Dendritic cell treated with granulocyte-macrophage colony-stimulating factor and Interleukin-4, amounts not matched to agents 40 ng/mL and 50 ng/mL, for 4 days (primary cell): Measurements from ENCODE around the gene CTBP2.

Experiments used
- H3K27ac Mint-ChIP-seq: one replicate; pipeline ENCODE4 v1.8.0; 2022; ENCODE audit warnings: mild to moderate bottlenecking, mixed read lengths
- H3K27me3 Mint-ChIP-seq: one replicate; pipeline ENCODE4 v1.8.0; 2022; ENCODE audit warnings: mild to moderate bottlenecking, mixed read lengths
- H3K36me3 Mint-ChIP-seq: one replicate; pipeline ENCODE4 v1.8.0; 2022; ENCODE audit warnings: low read depth, mixed read lengths
- H3K4me1 Mint-ChIP-seq: one replicate; pipeline ENCODE4 v1.8.0; 2022; ENCODE audit warnings: low read depth, mixed read lengths
- H3K4me3 Mint-ChIP-seq: one replicate; pipeline ENCODE4 v1.8.0; 2022; ENCODE audit warnings: mild to moderate bottlenecking, moderate library complexity, mixed read lengths
- H3K9me3 Mint-ChIP-seq: one replicate; pipeline ENCODE4 v1.8.0; 2022; ENCODE audit warnings: mixed read lengths
- intact Hi-C: fragments of 100-400 bp; cut with micrococcal nuclease; formaldehyde crosslinking; loops from one replicate; pipeline ENCODE4 v1.15.0; 2022

CTBP2 gene

GRCh38 chr10:125015356-125015944 is 144.9 kb downstream of the CTBP2 start:
- no peaks in the 10 kb centered on the region for H3K9me3 Mint-ChIP-seq
- peaks cover 39% of the 10 kb centered on the region for H3K4me1 Mint-ChIP-seq
- no peak overlapping the region for H3K4me3 Mint-ChIP-seq
- intact Hi-C loops = no loop called here
- no peaks in the 10 kb centered on the region for H3K27me3 Mint-ChIP-seq
- H3K36me3 Mint-ChIP-seq = peaks cover 80% of the 10 kb centered on the region
- no peak overlapping the region for H3K27ac Mint-ChIP-seq

- intact Hi-C loops = no loop called here
- peaks cover 37% of the 10 kb centered on the region for H3K4me1 Mint-ChIP-seq
- H3K4me3 Mint-ChIP-seq = no peak overlapping the region
- H3K9me3 Mint-ChIP-seq = no peaks in the 10 kb centered on the region
- no peaks in the 10 kb centered on the region for H3K27me3 Mint-ChIP-seq
- peaks cover 84% of the 10 kb centered on the region for H3K36me3 Mint-ChIP-seq
- H3K27ac Mint-ChIP-seq = no peak overlapping the region
These were observed 145.5 kb downstream of the CTBP2 start for GRCh38 chr10:125014836-125015355.

GRCh38 chr10:125014086-125014830 is 146.1 kb downstream of the CTBP2 start:
- Mint-ChIP-seq H3K27me3 (no peaks in the 10 kb centered on the region), H3K4me3 (no peak overlapping the region), H3K36me3 (peaks cover 88% of the 10 kb centered on the region), H3K27ac (no peak overlapping the region), H3K9me3 (no peaks in the 10 kb centered on the region), H3K4me1 (peaks cover 31% of the 10 kb centered on the region)
- intact Hi-C loops = no loop called here

GRCh38 chr10:125013529-125013872 is 146.9 kb downstream of the CTBP2 start:
- intact Hi-C loops = no loop called here
- Mint-ChIP-seq H3K4me3 (no peak overlapping the region), H3K27ac (no peak overlapping the region), H3K36me3 (peaks cover 90% of the 10 kb centered on the region), H3K27me3 (no peaks in the 10 kb centered on the region), H3K9me3 (no peaks in the 10 kb centered on the region), H3K4me1 (peaks cover 25% of the 10 kb centered on the region)

- peaks cover 24% of the 10 kb centered on the region for H3K4me1 Mint-ChIP-seq
- H3K27ac Mint-ChIP-seq = no peak overlapping the region
- intact Hi-C loops = no loop called here
- peaks cover 90% of the 10 kb centered on the region for H3K36me3 Mint-ChIP-seq
- no peaks in the 10 kb centered on the region for H3K9me3 Mint-ChIP-seq
- no peak overlapping the region for H3K4me3 Mint-ChIP-seq
- H3K27me3 Mint-ChIP-seq = no peaks in the 10 kb centered on the region
These were observed 147.4 kb downstream of the CTBP2 start for GRCh38 chr10:125012851-125013528.

GRCh38 chr10:125011926-125012705 is 148.2 kb downstream of the CTBP2 start:
- no peaks in the 10 kb centered on the region for H3K27me3 Mint-ChIP-seq
- intact Hi-C loops = no loop called here
- peaks cover 23% of the 10 kb centered on the region for H3K4me1 Mint-ChIP-seq
- no peak overlapping the region for H3K4me3 Mint-ChIP-seq
- H3K27ac Mint-ChIP-seq = no peak overlapping the region
- peaks cover 87% of the 10 kb centered on the region for H3K36me3 Mint-ChIP-seq
- no peaks in the 10 kb centered on the region for H3K9me3 Mint-ChIP-seq

- Mint-ChIP-seq H3K4me1 (peaks cover 17% of the 10 kb centered on the region), H3K27me3 (no peaks in the 10 kb centered on the region), H3K9me3 (no peaks in the 10 kb centered on the region), H3K36me3 (peaks cover 87% of the 10 kb centered on the region), H3K4me3 (no peak overlapping the region), H3K27ac (no peak overlapping the region)
- intact Hi-C loops = no loop called here
These were observed 149.0 kb downstream of the CTBP2 start for GRCh38 chr10:125011171-125011925.

GRCh38 chr10:125010362-125010761 is 150.0 kb downstream of the CTBP2 start:
- Mint-ChIP-seq H3K4me1 (peaks cover 14% of the 10 kb centered on the region), H3K9me3 (no peaks in the 10 kb centered on the region), H3K27me3 (no peaks in the 10 kb centered on the region), H3K4me3 (no peak overlapping the region), H3K27ac (no peak overlapping the region), H3K36me3 (peaks cover 88% of the 10 kb centered on the region)
- intact Hi-C loops = no loop called here

- H3K27me3 Mint-ChIP-seq = no peaks in the 10 kb centered on the region
- intact Hi-C loops = no loop called here
- H3K36me3 Mint-ChIP-seq = peaks cover 88% of the 10 kb centered on the region
- H3K9me3 Mint-ChIP-seq = no peaks in the 10 kb centered on the region
- H3K4me3 Mint-ChIP-seq = no peak overlapping the region
- peaks cover 8% of the 10 kb centered on the region for H3K4me1 Mint-ChIP-seq
- no peak overlapping the region for H3K27ac Mint-ChIP-seq
These were observed 150.7 kb downstream of the CTBP2 start for GRCh38 chr10:125009661-125010161.

GRCh38 chr10:125008689-125009638 is 151.4 kb downstream of the CTBP2 start:
- intact Hi-C loops = no loop called here
- H3K36me3 Mint-ChIP-seq = peaks cover 88% of the 10 kb centered on the region
- no peak overlapping the region for H3K27ac Mint-ChIP-seq
- H3K9me3 Mint-ChIP-seq = no peaks in the 10 kb centered on the region
- H3K4me1 Mint-ChIP-seq = peaks cover 5% of the 10 kb centered on the region
- H3K4me3 Mint-ChIP-seq = no peak overlapping the region
- H3K27me3 Mint-ChIP-seq = no peaks in the 10 kb centered on the region

- Mint-ChIP-seq H3K27ac (no peak overlapping the region), H3K9me3 (no peaks in the 10 kb centered on the region), H3K4me3 (no peak overlapping the region), H3K4me1 (peaks cover 5% of the 10 kb centered on the region), H3K36me3 (peaks cover 88% of the 10 kb centered on the region), H3K27me3 (no peaks in the 10 kb centered on the region)
- intact Hi-C loops = no loop called here
These were observed 152.9 kb downstream of the CTBP2 start for GRCh38 chr10:125007436-125007835.

- Mint-ChIP-seq H3K27ac (no peak overlapping the region), H3K9me3 (no peaks in the 10 kb centered on the region)
These were observed 153.4 kb downstream of the CTBP2 start for GRCh38 chr10:125006921-125007426.

More at GRCh38 chr10:125006921-125007426, 153.4 kb downstream of the CTBP2 start:
- intact Hi-C loops = no loop called here
- H3K36me3 Mint-ChIP-seq = peaks cover 88% of the 10 kb centered on the region
- H3K27me3 Mint-ChIP-seq = no peaks in the 10 kb centered on the region
- peaks cover 5% of the 10 kb centered on the region for H3K4me1 Mint-ChIP-seq
- H3K4me3 Mint-ChIP-seq = no peak overlapping the region
